ENCODE results near the gene C9orf152.

DNA sequence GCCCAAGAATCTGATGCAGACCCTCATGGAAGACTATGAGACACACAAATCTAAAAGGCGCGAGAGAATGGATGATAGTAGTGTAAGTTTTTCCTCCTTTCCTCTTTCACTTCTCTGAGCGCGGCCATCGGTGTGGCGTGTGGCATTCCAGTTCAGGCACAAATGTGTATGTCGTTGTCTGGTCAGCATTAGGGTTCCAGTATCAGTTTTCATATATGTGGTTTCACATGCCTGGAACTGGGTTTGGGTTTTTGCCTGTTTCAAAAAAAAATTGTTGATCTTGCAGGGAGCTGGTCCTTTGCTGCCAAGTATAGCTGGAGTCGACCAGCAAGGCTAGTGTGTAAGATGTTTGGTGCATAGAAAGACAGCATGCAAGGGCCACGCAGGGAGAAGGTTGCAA, 51.5 kb downstream of the C9orf152 start:
- no peak for TF ChIP-seq EZH2phosphoT487 (IDR thresholded peaks at IDR 0.05)
- TF ChIP-seq, protein P1, sequence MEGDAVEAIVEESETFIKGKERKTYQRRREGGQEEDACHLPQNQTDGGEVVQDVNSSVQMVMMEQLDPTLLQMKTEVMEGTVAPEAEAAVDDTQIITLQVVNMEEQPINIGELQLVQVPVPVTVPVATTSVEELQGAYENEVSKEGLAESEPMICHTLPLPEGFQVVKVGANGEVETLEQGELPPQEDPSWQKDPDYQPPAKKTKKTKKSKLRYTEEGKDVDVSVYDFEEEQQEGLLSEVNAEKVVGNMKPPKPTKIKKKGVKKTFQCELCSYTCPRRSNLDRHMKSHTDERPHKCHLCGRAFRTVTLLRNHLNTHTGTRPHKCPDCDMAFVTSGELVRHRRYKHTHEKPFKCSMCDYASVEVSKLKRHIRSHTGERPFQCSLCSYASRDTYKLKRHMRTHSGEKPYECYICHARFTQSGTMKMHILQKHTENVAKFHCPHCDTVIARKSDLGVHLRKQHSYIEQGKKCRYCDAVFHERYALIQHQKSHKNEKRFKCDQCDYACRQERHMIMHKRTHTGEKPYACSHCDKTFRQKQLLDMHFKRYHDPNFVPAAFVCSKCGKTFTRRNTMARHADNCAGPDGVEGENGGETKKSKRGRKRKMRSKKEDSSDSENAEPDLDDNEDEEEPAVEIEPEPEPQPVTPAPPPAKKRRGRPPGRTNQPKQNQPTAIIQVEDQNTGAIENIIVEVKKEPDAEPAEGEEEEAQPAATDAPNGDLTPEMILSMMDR (IDR thresholded peaks at IDR 0.05), result no peak
- no peak for TF ChIP-seq EZH2 (IDR thresholded peaks at IDR 0.05)
